ENCODE measurements around the gene RTN4R.

DNA sequence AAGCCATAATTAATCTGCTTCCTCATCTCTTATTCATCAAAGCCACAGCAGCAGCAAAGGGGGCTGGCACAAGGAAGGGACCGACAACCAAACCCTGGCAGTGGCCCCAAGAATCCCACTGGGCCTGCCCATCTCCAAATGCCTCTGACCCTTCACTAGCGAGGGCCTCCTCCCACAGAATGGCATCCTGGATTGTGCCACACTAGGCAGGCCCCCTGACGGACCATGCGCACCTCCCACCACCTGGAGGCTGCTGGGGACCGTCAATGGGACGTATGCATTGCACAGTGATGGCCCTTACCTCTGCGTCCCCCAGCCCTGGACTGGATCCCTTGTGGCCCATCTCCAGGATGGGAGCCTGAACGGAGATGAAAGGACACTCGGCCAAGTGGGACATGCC lies 4.1 kb upstream of the RTN4R start:
- TF ChIP-seq, protein P1, sequence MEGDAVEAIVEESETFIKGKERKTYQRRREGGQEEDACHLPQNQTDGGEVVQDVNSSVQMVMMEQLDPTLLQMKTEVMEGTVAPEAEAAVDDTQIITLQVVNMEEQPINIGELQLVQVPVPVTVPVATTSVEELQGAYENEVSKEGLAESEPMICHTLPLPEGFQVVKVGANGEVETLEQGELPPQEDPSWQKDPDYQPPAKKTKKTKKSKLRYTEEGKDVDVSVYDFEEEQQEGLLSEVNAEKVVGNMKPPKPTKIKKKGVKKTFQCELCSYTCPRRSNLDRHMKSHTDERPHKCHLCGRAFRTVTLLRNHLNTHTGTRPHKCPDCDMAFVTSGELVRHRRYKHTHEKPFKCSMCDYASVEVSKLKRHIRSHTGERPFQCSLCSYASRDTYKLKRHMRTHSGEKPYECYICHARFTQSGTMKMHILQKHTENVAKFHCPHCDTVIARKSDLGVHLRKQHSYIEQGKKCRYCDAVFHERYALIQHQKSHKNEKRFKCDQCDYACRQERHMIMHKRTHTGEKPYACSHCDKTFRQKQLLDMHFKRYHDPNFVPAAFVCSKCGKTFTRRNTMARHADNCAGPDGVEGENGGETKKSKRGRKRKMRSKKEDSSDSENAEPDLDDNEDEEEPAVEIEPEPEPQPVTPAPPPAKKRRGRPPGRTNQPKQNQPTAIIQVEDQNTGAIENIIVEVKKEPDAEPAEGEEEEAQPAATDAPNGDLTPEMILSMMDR (IDR thresholded peaks at IDR 0.05) = no peak
- TF ChIP-seq POLR2AphosphoS5 (IDR thresholded peaks at IDR 0.05) = no peak
- no peak for TF ChIP-seq POLR2A (IDR thresholded peaks at IDR 0.05)

Data from upper lobe of left lung (tissue), 4 donors.